DOHH2 (cell line): ENCODE measurements around the gene TAS2R13.

Source experiments
- CTCF ChIP-seq: fragments of 200-600 bp; sonication (generic); IDR thresholded peaks from one replicate; pipeline ENCODE4 v1.5.1; 2014; ENCODE audit warnings: antibody characterized with exemption, mild to moderate bottlenecking, low read depth, low read length; ENCODE audit not compliant: poor library complexity, severe bottlenecking
- EZH2phosphoT487 ChIP-seq: fragments of 200-600 bp; sonication (generic); IDR thresholded peaks from 2 replicates; pipeline ENCODE4 v1.6.1; 2017; ENCODE audit warnings: borderline replicate concordance, mild to moderate bottlenecking, antibody characterized with exemption, low read length, moderate library complexity, mixed read lengths

- TF ChIP-seq EZH2phosphoT487 (no peak), CTCF (no peak)
Observed at GRCh38 chr12:10873378-10873777, 36.0 kb downstream of the TAS2R13 start.
